Neutrophil (primary cell): Measurements from ENCODE around the gene ITIH1.

ENCODE experiments used
- H3K27ac ChIP-seq: fragments of 200-600 bp; sonication (generic); 2 replicates; pipeline ENCODE4 v1.5.1; 2016; ENCODE audit warnings: mild to moderate bottlenecking, moderate library complexity
- H3K27me3 ChIP-seq: fragments of 200-600 bp; sonication (generic); 2 replicates; pipeline ENCODE4 v1.6.0; 2016; ENCODE audit warnings: mild to moderate bottlenecking
- H3K36me3 ChIP-seq: fragments of 200-600 bp; sonication (generic); 2 replicates; pipeline ENCODE4 v1.5.1; 2017
- H3K4me1 ChIP-seq, 2 experiments: fragments of 200-600 bp in 1 of 2; sonication (generic) in 1 of 2; 1 replicate in 1 of 2; 2 replicates in 1 of 2; pipeline versions ENCODE4 v1.5.1 to v1.6.1; 2013 to 2016; ENCODE audit warnings: low read depth in 1 of 2, low read length in 1 of 2, mild to moderate bottlenecking in 1 of 2, moderate library complexity in 1 of 2; ENCODE audit not compliant: control insufficient read depth in 1 of 2, insufficient read depth in 1 of 2
- H3K4me3 ChIP-seq, 2 experiments: fragments of 200-600 bp in 1 of 2; sonication (generic) in 1 of 2; 1 replicate in 1 of 2; 2 replicates in 1 of 2; pipeline ENCODE4 v1.5.1; 2013 to 2016; ENCODE audit warnings: low read depth in 1 of 2, low read length in 1 of 2, mild to moderate bottlenecking in 1 of 2, moderate library complexity in 1 of 2
- H3K9me3 ChIP-seq: fragments of 200-600 bp; sonication (generic); 2 replicates; pipeline ENCODE4 v1.5.1; 2016
- CTCF ChIP-seq: fragments of 200-600 bp; sonication (generic); IDR thresholded peaks from 2 replicates; pipeline ENCODE4 v1.5.1; 2016; ENCODE audit warnings: antibody characterized with exemption

ITIH1 gene

DNA sequence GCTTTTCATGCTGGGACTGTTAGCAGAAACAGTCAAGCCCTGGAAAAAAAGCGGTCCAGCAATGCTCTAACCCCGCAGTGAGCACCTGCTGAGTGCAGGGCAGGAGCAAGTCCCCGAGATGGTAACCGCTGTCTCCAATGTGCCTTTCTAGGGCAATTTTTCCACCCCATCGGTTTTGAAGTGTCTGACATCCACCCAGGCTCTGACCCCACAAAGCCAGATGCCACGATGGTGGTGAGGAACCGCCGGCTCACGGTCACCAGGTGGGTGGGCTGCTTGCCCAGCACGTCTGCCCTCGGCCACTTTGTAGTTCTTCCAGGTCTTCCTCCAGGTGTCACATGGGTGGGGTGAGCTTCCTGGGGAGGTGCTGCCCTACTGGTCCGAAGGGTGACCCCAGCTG, 14.0 kb downstream of the ITIH1 start:
- no peak for TF ChIP-seq CTCF
- no peaks in the 10 kb centered on the region for H3K9me3 ChIP-seq
- H3K36me3 ChIP-seq, result no peaks in the 10 kb centered on the region

GRCh38 chr3:52791928-52792327, 14.5 kb downstream of the ITIH1 start:
- Histone ChIP-seq H3K4me1 (no peaks in the 10 kb centered on the region), H3K27me3 (no peaks in the 10 kb centered on the region), H3K9me3 (no peaks in the 10 kb centered on the region), H3K36me3 (no peaks in the 10 kb centered on the region), H3K27ac (no peak overlapping the region), H3K4me3 (no peak overlapping the region)
- TF ChIP-seq CTCF, result no peak

More for the DNA sequence above, 14.0 kb downstream of the ITIH1 start:
- Histone ChIP-seq H3K4me3 (no peak overlapping the region), H3K27me3 (no peaks in the 10 kb centered on the region), H3K4me1 (no peaks in the 10 kb centered on the region), H3K27ac (no peak overlapping the region)

GRCh38 chr3:52792413-52792812, 15.0 kb downstream of the ITIH1 start:
- no peaks in the 10 kb centered on the region for H3K36me3 ChIP-seq
- H3K4me1 ChIP-seq, result no peaks in the 10 kb centered on the region
- no peaks in the 10 kb centered on the region for H3K9me3 ChIP-seq
- H3K4me3 ChIP-seq, result no peak overlapping the region
- no peaks in the 10 kb centered on the region for H3K27me3 ChIP-seq
- no peak overlapping the region for H3K27ac ChIP-seq
- no peak for TF ChIP-seq CTCF

DNA sequence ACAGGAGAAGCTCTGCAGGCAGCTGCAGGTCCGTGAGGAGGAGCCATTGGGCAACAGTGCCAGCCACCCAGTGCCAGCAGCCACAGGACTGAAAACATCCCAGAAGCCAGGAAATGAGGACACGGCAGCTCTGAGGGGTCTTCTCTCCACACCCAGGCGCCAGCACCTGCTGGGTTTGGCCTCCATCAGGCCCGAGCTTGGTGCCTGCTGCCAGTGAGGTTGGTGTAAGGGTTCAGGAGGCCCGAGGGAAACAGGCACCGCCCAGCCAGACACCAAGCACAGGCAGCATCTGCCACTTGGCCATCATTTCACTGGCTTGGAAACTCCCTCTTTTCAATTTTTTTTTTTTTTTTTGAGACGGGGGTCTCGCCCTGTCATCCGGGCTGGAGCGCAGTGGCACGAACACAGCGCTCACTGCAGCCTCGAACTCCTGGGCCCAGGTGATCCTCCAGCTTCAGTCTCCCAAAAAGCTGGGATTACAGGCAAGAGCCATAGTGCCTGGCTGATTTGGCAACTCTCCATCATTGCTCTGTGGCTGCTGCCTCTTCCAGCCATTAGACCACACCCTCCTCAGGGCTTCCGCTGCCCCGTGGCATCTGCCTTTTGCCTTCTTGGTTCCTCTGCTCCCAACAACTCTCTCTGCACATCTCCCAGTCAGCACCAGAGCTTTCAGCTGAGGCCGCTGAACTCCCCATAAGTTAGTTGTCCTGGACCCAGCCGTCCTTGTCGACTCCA, 15.7 kb downstream of the ITIH1 start:
- H3K9me3 ChIP-seq, result no peaks in the 10 kb centered on the region
- no peak overlapping the region for H3K27ac ChIP-seq
- no peaks in the 10 kb centered on the region for H3K27me3 ChIP-seq
- H3K4me1 ChIP-seq, result no peaks in the 10 kb centered on the region
- no peak for TF ChIP-seq CTCF
- H3K36me3 ChIP-seq, result no peaks in the 10 kb centered on the region
- H3K4me3 ChIP-seq, result no peak overlapping the region

DNA sequence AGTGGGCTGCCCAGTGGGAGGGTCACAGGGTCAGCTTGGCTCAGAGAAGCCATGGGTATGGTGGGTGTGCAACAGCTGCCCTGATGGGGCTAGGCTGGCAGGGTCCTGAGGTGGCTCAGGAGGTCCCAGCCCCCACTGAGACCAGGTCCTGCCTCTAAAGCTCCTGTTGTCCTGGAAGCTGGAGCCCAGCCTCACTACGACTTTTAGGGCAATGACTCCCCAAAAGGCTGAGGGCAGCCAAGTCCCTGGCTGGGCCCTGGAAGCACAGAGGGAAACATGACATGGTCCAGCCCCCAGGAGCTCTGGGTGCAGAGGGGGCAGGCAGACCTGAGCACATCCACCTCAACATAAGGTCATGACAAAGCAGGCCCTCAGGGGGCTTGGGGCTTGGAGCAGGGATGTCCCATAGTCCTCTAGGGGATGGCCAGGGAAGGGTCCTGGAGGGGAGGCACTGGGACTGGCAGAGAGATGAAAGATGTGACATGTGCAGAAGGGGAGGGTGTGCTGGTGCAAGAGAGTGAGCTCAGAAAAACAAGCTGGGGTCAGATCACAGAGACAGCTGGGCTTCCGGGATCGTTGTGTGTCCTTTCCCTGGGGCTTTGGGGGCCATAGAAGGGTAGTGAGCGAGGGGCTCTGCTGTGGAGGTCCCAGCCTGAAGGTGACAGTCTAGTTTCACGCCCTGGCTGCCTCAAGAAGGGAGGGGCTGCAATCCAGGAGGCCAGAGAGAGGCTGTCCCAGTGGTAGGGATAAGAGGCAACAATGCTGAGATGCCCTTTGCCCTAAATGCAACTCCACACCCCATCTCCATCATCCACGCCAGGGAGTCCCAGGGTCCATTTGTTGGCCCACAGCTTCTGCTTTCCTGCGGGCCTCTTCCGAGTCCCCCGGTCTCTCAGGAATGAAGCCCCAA, 16.6 kb downstream of the ITIH1 start:
- no peaks in the 10 kb centered on the region for H3K27me3 ChIP-seq

More for the DNA sequence above, 16.6 kb downstream of the ITIH1 start:
- H3K4me1 ChIP-seq, result no peaks in the 10 kb centered on the region
- no peak for TF ChIP-seq CTCF
- H3K9me3 ChIP-seq, result no peaks in the 10 kb centered on the region
- H3K36me3 ChIP-seq, result no peaks in the 10 kb centered on the region
- H3K27ac ChIP-seq, result no peak overlapping the region
- no peak overlapping the region for H3K4me3 ChIP-seq
